ENCODE data around the gene GGNBP2. TPM values are rescaled to one million over a fixed set of nuclear protein-coding genes. Genes with fewer than 3 reads are reported as not detected.

The GGNBP2 gene
- total and polyA plus RNA-seq, 2 experiments from 2014 or later = 48.1 to 54.3 TPM

DNA sequence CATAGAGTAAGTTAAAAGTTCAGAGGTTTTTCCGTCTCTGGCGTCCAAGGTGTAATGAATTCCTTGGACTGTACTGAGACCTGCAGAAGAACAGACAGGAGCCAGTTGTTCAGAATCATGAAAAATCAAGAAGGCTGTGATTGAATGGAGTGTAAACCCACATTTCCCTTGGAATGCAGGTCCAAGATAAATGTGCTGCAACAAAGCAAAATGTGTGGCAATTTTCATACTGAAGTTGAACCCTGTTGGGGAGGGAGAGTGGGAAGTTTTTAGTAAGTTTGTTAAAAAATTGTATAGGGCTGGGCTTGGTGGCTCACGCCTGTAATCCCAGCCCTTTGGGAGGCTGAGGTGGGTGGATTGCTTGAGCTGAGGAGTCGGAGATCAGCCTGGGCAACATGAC lies 21.4 kb downstream of the GGNBP2 start:
- Histone ChIP-seq H3K36me3 (peaks cover 60% of the 10 kb centered on the region), H3K9me3 (ENCODE audit: low read depth) (no peaks in the 10 kb centered on the region), H3K4me3 (no peak overlapping the region), H3K27ac (no peak overlapping the region), H3K4me1 (ENCODE audit: low read depth) (no peaks in the 10 kb centered on the region), H3K27me3 (no peaks in the 10 kb centered on the region)
- DNase-seq (ENCODE audit: low read depth in 1 of 2, low spot score in 1 of 2) = peak in 1 of 2 donors; percentile 70
- TF ChIP-seq, protein P1, sequence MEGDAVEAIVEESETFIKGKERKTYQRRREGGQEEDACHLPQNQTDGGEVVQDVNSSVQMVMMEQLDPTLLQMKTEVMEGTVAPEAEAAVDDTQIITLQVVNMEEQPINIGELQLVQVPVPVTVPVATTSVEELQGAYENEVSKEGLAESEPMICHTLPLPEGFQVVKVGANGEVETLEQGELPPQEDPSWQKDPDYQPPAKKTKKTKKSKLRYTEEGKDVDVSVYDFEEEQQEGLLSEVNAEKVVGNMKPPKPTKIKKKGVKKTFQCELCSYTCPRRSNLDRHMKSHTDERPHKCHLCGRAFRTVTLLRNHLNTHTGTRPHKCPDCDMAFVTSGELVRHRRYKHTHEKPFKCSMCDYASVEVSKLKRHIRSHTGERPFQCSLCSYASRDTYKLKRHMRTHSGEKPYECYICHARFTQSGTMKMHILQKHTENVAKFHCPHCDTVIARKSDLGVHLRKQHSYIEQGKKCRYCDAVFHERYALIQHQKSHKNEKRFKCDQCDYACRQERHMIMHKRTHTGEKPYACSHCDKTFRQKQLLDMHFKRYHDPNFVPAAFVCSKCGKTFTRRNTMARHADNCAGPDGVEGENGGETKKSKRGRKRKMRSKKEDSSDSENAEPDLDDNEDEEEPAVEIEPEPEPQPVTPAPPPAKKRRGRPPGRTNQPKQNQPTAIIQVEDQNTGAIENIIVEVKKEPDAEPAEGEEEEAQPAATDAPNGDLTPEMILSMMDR (IDR thresholded peaks at IDR 0.05; ENCODE audit: low read depth, low read length) = no peak

DNA sequence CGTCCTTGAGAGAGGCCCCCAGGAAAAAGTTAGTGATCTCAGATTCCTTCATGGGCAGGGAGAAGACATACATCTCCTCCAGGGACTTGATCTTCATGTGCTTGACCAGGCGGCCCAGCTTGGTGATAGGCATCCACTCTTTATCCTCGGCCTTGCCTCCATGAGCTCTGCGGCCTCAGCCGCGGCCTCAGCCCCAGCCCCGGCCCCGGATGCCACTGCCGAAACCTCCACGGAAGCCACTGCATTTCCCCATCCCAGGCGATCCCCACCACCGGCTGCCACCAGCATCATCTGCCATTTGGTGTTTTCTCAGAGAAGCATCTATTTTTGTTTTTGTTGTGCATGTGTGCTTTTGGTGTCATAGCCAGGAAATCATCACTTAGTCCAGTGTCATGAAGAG lies 30.3 kb downstream of the GGNBP2 start:
- H3K27me3 ChIP-seq = no peaks in the 10 kb centered on the region
- DNase-seq (ENCODE audit: low read depth in 1 of 2, low spot score in 1 of 2) = no peak
- H3K9me3 ChIP-seq (ENCODE audit: low read depth) = no peaks in the 10 kb centered on the region
- H3K4me1 ChIP-seq (ENCODE audit: low read depth) = no peaks in the 10 kb centered on the region
- TF ChIP-seq, protein P1 (IDR thresholded peaks at IDR 0.05; ENCODE audit: low read depth, low read length) = no peak
- H3K36me3 ChIP-seq = peaks cover 35% of the 10 kb centered on the region
- no peak overlapping the region for H3K27ac ChIP-seq
- H3K4me3 ChIP-seq = no peak overlapping the region

DNA sequence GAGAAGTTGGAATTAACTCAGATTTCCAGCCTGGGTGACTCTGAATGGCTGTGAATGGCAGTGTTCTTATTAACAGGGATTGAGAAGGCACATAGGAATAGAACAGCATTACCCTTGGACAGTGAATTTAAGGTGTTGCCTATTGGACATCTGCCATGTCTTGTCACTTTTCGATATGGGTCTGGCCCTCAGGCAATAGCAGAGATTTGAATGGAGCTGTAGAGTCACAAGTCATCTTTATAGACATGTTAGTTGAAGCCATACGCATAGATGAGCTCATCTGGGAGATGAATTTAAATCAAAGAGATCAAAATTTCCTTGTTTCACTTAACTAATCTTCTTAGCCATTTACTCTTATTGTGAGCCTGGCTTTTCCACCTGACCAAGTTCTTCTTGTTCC lies 32.1 kb downstream of the GGNBP2 start:
- Histone ChIP-seq H3K27me3 (no peaks in the 10 kb centered on the region), H3K4me1 (ENCODE audit: low read depth) (no peaks in the 10 kb centered on the region), H3K36me3 (peaks cover 39% of the 10 kb centered on the region), H3K27ac (no peak overlapping the region), H3K9me3 (ENCODE audit: low read depth) (no peaks in the 10 kb centered on the region), H3K4me3 (no peak overlapping the region)
- TF ChIP-seq, protein P1 (IDR thresholded peaks at IDR 0.05; ENCODE audit: low read depth, low read length) = no peak
- no peak for DNase-seq (ENCODE audit: low read depth in 1 of 2, low spot score in 1 of 2)

DNA sequence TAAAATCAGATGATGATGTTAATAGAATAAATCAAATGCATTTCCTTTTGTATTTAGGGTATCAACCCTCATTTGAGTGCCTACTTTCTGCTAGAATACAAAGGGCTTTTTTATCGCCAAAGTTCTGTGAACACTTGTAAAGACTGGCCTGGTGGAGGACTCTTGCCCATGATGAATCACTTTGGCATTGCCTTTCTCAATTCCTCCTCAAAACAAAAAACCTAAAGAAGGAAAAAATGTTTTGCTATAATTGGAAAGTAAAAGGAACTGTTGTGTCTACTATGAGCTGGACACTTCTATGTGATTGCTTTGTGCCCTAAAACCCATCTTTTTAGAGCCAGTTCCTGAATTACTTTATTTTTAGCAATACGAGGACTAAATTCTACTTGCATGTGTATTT lies 34.0 kb downstream of the GGNBP2 start:
- TF ChIP-seq, protein P1 (IDR thresholded peaks at IDR 0.05; ENCODE audit: low read depth, low read length) = no peak
- no peaks in the 10 kb centered on the region for H3K27me3 ChIP-seq
- peaks cover 49% of the 10 kb centered on the region for H3K36me3 ChIP-seq

DNA sequence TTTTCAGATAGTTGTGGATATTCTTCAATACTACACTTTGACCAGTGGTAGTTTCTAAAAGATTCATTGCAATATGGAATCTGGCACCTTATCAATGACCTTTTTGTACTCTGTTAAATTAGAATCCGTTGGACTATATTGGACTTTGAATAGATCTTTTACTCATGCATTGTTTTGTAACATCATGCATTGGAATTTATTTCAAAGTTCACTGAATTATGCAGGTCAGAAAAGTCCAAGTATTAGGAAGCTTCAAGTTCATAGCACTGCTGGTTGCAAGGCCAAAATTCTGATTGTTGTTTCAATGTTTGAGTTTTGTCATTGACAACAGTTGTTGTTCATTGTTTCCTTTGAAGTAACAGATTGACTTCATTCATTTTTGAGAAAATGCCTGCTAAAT lies 39.1 kb downstream of the GGNBP2 start:
- H3K9me3 ChIP-seq (ENCODE audit: low read depth) = no peaks in the 10 kb centered on the region
- TF ChIP-seq, protein P1 (IDR thresholded peaks at IDR 0.05; ENCODE audit: low read depth, low read length) = no peak
- H3K36me3 ChIP-seq = peaks cover 74% of the 10 kb centered on the region
- no peaks in the 10 kb centered on the region for H3K27me3 ChIP-seq
- H3K4me1 ChIP-seq (ENCODE audit: low read depth) = no peaks in the 10 kb centered on the region
- H3K27ac ChIP-seq = no peak overlapping the region
- no peak for DNase-seq (ENCODE audit: low read depth in 1 of 2, low spot score in 1 of 2)
- H3K4me3 ChIP-seq = no peak overlapping the region

More for the DNA sequence above, 34.0 kb downstream of the GGNBP2 start:
- peak in 1 of 2 donors; percentile 16 for DNase-seq (ENCODE audit: low read depth in 1 of 2, low spot score in 1 of 2)
- no peaks in the 10 kb centered on the region for H3K4me1 ChIP-seq (ENCODE audit: low read depth)
- no peaks in the 10 kb centered on the region for H3K9me3 ChIP-seq (ENCODE audit: low read depth)
- no peak overlapping the region for H3K4me3 ChIP-seq
- no peak overlapping the region for H3K27ac ChIP-seq

DNA sequence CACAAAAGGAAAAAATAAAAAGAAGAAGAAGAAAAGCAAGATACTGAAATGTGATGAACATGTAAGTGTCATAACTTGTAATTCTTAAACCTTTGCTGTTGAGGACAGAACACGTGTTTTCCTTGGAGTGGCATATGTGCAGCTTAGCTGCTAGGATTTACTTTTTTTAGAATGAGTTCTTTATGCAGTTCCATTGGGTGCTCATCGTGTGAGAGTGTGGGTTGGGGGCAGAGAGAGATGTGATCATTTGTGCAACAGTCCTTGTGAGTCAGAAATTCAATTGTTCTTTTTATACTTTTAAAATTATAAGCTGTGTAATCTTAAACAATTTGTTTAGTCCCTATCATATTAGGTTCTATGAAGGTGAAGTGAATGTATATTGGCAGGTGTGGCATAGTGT lies 41.4 kb downstream of the GGNBP2 start:
- Histone ChIP-seq H3K9me3 (ENCODE audit: low read depth) (no peaks in the 10 kb centered on the region), H3K4me1 (ENCODE audit: low read depth) (peaks cover 3% of the 10 kb centered on the region), H3K27me3 (no peaks in the 10 kb centered on the region), H3K36me3 (peaks cover 64% of the 10 kb centered on the region), H3K4me3 (no peak overlapping the region), H3K27ac (no peak overlapping the region)
- no peak for DNase-seq (ENCODE audit: low read depth in 1 of 2, low spot score in 1 of 2)
- TF ChIP-seq, protein P1 (IDR thresholded peaks at IDR 0.05; ENCODE audit: low read depth, low read length) = no peak
